Omental fat pad (tissue), 4 donors: ENCODE results near the gene FAR2. TPM values are rescaled to one million over a fixed set of nuclear protein-coding genes. Genes with fewer than 3 reads are reported as not detected.

ENCODE experiments used
- ATAC-seq: fragments of 150-250 bp; one replicate; pipeline ENCODE4 v1.9.1; 2016; ENCODE audit warnings: mild to moderate bottlenecking, moderate library complexity; ENCODE audit not compliant: low FRiP score
- DNase-seq: peaks from one replicate; pipeline ENCODE4 v3.0.0-alpha.2; 2019; ENCODE audit warnings: low spot score
- total RNA-seq, 4 donors: library from RNA; depleted of rRNA; stranded (reverse); fragments of >200 nt; gene quantifications; one replicate each; pipeline ENCODE4 v1.1.0, GENCODE V29; 2016
- TF ChIP-seq, protein P1 (sequence below), 3 donors: fragments of 450-650 bp; IDR thresholded peaks; one replicate each; pipeline ENCODE4 v1.5.1; 2016 to 2017; ENCODE audit warnings: antibody characterized with exemption in 3 of 3, mild to moderate bottlenecking in 3 of 3, moderate library complexity in 2 of 3

Gene FAR2
- total RNA-seq, 4 donors from 2014 or later = 4.5 to 25.4 (median 18.7) TPM

GRCh38 chr12:29234552-29234951, 85.5 kb downstream of the FAR2 start:
- TF ChIP-seq, protein P1, sequence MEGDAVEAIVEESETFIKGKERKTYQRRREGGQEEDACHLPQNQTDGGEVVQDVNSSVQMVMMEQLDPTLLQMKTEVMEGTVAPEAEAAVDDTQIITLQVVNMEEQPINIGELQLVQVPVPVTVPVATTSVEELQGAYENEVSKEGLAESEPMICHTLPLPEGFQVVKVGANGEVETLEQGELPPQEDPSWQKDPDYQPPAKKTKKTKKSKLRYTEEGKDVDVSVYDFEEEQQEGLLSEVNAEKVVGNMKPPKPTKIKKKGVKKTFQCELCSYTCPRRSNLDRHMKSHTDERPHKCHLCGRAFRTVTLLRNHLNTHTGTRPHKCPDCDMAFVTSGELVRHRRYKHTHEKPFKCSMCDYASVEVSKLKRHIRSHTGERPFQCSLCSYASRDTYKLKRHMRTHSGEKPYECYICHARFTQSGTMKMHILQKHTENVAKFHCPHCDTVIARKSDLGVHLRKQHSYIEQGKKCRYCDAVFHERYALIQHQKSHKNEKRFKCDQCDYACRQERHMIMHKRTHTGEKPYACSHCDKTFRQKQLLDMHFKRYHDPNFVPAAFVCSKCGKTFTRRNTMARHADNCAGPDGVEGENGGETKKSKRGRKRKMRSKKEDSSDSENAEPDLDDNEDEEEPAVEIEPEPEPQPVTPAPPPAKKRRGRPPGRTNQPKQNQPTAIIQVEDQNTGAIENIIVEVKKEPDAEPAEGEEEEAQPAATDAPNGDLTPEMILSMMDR (IDR thresholded peaks at IDR 0.05) = no peak
- no peak for ATAC-seq
- DNase-seq = no peak

DNA sequence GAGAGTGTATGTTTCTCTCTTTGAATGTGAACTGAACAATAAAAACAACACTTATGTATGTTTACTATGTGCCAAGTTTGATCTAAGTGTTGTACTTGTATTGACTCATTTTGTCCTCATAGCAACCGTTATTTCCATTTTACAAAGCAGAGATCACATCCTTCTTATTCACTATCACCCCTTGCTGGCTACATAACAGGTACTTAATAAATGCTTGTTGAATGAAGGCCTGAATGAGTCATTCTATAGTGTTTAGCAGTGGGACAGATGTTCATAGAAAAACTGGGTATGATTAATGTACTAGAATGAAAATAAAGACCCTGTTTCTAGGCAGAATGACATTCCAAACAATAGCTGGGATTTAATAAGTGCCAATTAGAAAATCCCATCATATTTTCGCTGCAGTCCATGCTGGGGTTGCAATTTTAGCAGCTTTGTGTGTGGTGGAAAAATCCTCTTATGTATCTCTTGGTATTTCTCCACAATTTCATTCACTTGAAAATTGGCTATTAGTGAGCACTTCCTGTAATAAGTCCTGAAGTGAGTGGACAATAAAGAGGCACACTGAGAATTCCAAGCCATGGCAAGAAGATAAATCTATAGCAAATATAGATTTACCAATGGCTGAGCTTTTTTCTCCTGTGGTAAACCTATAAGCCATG, 86.0 kb downstream of the FAR2 start:
- TF ChIP-seq, protein P1 (IDR thresholded peaks at IDR 0.05) = no peak
- DNase-seq (no peak), ATAC-seq (no peak)

DNA sequence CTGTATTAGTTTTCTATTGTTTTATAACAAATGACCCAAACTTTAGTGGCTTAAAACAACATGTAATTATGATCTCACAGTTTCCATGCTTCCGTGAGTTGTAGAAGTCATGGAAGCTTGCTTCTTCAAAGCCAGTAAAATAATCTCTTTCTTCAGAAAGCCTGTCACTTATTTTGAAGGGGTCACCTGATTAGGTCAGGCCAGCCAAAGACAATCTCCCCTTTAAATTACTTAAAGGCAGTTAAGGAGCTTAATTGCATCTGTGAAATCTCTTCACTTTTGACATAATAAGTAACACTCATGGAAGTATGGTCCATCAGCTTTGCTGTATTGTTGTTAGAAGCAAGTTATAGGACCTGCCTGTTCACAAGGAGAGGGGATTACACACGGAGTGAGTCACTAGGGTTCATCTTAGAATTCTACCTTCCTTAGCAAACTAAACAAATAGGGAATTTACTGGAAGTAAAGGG, 89.8 kb downstream of the FAR2 start:
- DNase-seq (no peak), ATAC-seq (no peak)
- TF ChIP-seq, protein P1 (IDR thresholded peaks at IDR 0.05) = no peak

DNA sequence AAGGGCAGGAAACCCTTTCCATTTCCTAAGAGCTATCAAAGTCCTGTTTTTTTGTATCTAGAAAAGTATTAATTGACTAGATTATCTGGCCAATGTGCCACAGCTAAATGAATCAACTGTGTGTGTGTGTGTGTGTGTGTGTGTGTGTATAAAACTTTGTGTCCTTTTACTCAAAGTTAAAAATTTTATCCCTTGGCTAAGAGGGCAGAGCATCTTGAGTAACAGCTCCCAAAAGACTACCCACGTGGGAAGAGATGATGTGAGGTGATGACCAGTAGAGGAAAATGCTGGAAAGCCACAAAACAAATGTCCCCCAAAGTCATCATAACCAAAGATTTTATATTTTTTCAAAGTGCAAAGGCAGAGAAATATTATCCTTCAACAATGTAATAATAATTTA, 90.3 kb downstream of the FAR2 start:
- no peak for ATAC-seq
- TF ChIP-seq, protein P1 (IDR thresholded peaks at IDR 0.05) = no peak
- DNase-seq = no peak

DNA sequence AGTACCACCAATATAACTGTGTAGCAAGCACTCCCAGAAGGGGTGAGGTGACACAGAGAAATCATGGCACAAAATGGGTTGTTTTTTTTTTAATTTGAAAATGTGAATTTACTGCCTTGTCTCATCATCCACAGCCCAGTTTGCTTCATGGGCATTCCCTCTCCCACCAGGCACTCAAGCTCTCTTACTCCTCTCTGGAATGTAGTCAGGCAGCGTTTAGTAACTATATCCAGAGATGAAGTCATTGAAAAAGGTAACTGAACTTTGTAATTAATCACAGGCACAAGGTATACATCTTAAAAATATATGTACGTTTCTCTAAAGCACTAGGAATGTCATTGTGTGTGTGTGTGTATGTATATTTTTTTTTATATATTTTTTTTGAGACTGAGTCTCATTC, 91.4 kb downstream of the FAR2 start:
- ATAC-seq (no peak), DNase-seq (no peak)
- TF ChIP-seq, protein P1 (IDR thresholded peaks at IDR 0.05) = no peak

GRCh38 chr12:29241821-29242591, 92.9 kb downstream of the FAR2 start:
- TF ChIP-seq, protein P1 (IDR thresholded peaks at IDR 0.05) = no peak
- DNase-seq (no peak), ATAC-seq (peak; percentile 95)
